SK-N-SH treated with all-trans-retinoic acid at 6 μM for 48 hours (cell line): ENCODE measurements around the gene DPY19L2.

ENCODE experiments used
- ARNTL ChIP-seq: fragments of 450-650 bp; formaldehyde crosslinking; IDR thresholded peaks from 2 replicates; pipeline ENCODE4 v1.5.0; 2020; ENCODE audit warnings: low read depth, mild to moderate bottlenecking, moderate library complexity, borderline replicate concordance
- BACH2 ChIP-seq: fragments of 250-450 bp; sonication (Bioruptor Pico); IDR thresholded peaks from 2 replicates; pipeline ENCODE4 v1.9.0; 2021; ENCODE audit warnings: mild to moderate bottlenecking, borderline replicate concordance
- ESRRG ChIP-seq: fragments of 250-450 bp; sonication (Bioruptor Pico); IDR thresholded peaks from 2 replicates; pipeline ENCODE4 v1.6.1; 2021; ENCODE audit warnings: mild to moderate bottlenecking
- PATZ1 ChIP-seq: fragments of 250-450 bp; sonication (Bioruptor Pico); IDR thresholded peaks from 2 replicates; pipeline ENCODE4 v1.8.0; 2020; ENCODE audit warnings: mild to moderate bottlenecking, moderate library complexity, borderline replicate concordance
- PPARA ChIP-seq: fragments of 250-450 bp; sonication (Bioruptor Pico); IDR thresholded peaks from 2 replicates; pipeline ENCODE4 v1.5.0; 2020; ENCODE audit warnings: mild to moderate bottlenecking, borderline replicate concordance
- TOX ChIP-seq: fragments of 250-450 bp; sonication (Bioruptor Pico); IDR thresholded peaks from 2 replicates; pipeline ENCODE4 v1.8.0; 2021; ENCODE audit warnings: mild to moderate bottlenecking, moderate library complexity, borderline replicate concordance
- ZFP3 ChIP-seq: fragments of 250-450 bp; sonication (Bioruptor Pico); IDR thresholded peaks from 2 replicates; pipeline ENCODE4 v1.5.0; 2020; ENCODE audit warnings: mild to moderate bottlenecking, moderate library complexity
- ZNF565 ChIP-seq: fragments of 450-650 bp; formaldehyde crosslinking; conservative IDR thresholded peaks from 2 replicates; pipeline ENCODE4 v1.5.0; 2020; ENCODE audit warnings: low read depth, mild to moderate bottlenecking, moderate library complexity
- ZNF70 ChIP-seq: fragments of 450-650 bp; formaldehyde crosslinking; IDR thresholded peaks from 2 replicates; pipeline ENCODE4 v1.5.0; 2020; ENCODE audit warnings: mild to moderate bottlenecking, moderate library complexity

- TF ChIP-seq TOX (CRISPR knock-in tag) (no peak), ZNF565 (no peak), ZNF70 (CRISPR knock-in tag) (no peak), ZFP3 (no peak), PATZ1 (CRISPR knock-in tag) (no peak), ESRRG (no peak), BACH2 (CRISPR knock-in tag) (no peak), PPARA (CRISPR knock-in tag) (no peak), ARNTL (CRISPR knock-in tag) (no peak)
These were observed at the start of gene DPY19L2 for GRCh38 chr12:63668028-63668799.
